HepG2 (cell line): ENCODE results near the gene NFKBIL1. TPM values are rescaled to one million over a fixed set of nuclear protein-coding genes. Genes with fewer than 3 reads are reported as not detected.

Experiments used
- ELF3 ChIP-seq: IDR thresholded peaks from 2 replicates; pipeline ENCODE4 v1.6.1; 2016; ENCODE audit warnings: missing genetic modification reagents, missing compliant biosample characterization
- GABPA ChIP-seq, 2 experiments: IDR thresholded peaks; 2 replicates each; pipeline ENCODE4 v1.6.1; 2011 to 2016; ENCODE audit warnings: low read depth in 2 of 2, low read length in 1 of 2, missing biosample characterization in 1 of 2, missing genetic modification characterization in 1 of 2
- HCFC1 ChIP-seq: fragments of 150-350 bp; IDR thresholded peaks from 2 replicates; pipeline ENCODE4 v1.6.1; 2014; ENCODE audit warnings: low read depth, low read length
- JUN ChIP-seq: sonication (generic); formaldehyde crosslinking; IDR thresholded peaks from 2 replicates; pipeline ENCODE4 v1.4.0; 2020; ENCODE audit warnings: mild to moderate bottlenecking, missing genetic modification reagents
- PAXIP1 ChIP-seq: sonication (generic); formaldehyde crosslinking; conservative IDR thresholded peaks from 2 replicates; pipeline ENCODE4 v1.4.0; 2020; ENCODE audit warnings: mild to moderate bottlenecking, missing genetic modification reagents, moderate library complexity
- PHF21A ChIP-seq: sonication (generic); formaldehyde crosslinking; IDR thresholded peaks from 2 replicates; pipeline ENCODE4 v1.5.0; 2020; ENCODE audit warnings: mild to moderate bottlenecking, missing genetic modification reagents
- RARA ChIP-seq: IDR thresholded peaks from 2 replicates; pipeline ENCODE4 v1.6.1; 2016; ENCODE audit warnings: missing genetic modification reagents, missing compliant biosample characterization
- polyA plus RNA-seq, 8 experiments: library from polyadenylated mRNA; depleted of rRNA in 3 of 8; stranded (reverse) in 7 of 8; unstranded in 1 of 8; fragments of >200 nt; fragmentation: Illumina TruSeq in 4 of 8; extraction: Trizol in 4 of 8; gene quantifications; 2 replicates each; pipeline versions ENCODE4 v1.2.1 to v1.2.3, GENCODE V29; 2011 to 2016; ENCODE audit warnings: low read depth in 4 of 8, missing spikeins in 1 of 8, mixed read lengths in 1 of 8; ENCODE audit not compliant: insufficient read depth in 1 of 8
- total RNA-seq, 5 experiments: library from RNA; depleted of rRNA; stranded (reverse); fragments of >200 nt; fragmentation: Illumina TruSeq; extraction: Trizol; gene quantifications; 2 replicates each; pipeline ENCODE4 v1.2.3, GENCODE V29; 2016; ENCODE audit warnings: low read depth in 1 of 5
- TF ChIP-seq, protein P1 (sequence below): sonication (generic); formaldehyde crosslinking; IDR thresholded peaks from 2 replicates; pipeline ENCODE4 v1.5.1; 2020; ENCODE audit warnings: mild to moderate bottlenecking, missing genetic modification reagents, moderate library complexity
- TF ChIP-seq, protein P2 (sequence below): IDR thresholded peaks from 2 replicates; pipeline ENCODE4 v1.6.1; 2016; ENCODE audit warnings: mild to moderate bottlenecking

Gene NFKBIL1
- total and polyA plus RNA-seq, 2 of the 13 experiments (the other 11 are each of a cell fraction or from before 2014, with no cell fraction given): 9.7 to 19.5 TPM

DNA sequence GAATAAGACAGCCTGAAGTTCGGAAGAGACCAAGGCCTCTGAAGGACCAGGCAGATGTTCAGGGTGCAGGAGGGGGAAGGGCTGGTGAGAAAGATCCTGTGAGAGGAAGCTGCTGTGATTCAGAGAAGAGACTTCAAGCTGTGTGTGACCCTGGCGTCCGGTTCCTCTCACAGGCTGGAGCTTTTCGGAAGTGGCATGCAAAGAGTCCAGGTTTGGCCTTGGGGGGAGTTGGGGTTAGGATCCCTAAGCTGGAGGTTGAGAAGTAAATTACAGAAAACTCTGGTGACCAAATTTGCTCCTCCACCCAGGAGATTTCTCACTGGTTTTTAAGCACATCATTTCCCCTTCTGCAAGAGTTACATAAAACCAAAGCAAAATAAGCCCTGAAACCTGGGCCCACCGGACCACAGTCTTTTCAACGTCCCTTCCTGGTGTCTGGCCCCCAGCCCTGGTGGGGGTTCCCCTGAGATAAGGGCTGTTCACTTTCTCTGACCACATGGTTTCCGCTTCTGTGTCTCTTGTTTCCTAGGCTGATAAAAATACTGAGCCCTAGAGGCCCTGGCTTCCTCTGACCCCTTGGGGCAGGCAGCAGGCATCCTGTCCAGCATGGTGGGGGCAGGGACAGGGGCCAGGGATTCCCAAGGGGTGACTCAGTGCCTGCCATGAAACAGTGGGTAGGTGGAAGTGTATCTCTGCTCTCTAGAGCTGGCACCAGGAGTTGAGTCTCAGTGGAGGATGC is 12.7 kb downstream of the NFKBIL1 start (continued):
- TF ChIP-seq, protein P1, sequence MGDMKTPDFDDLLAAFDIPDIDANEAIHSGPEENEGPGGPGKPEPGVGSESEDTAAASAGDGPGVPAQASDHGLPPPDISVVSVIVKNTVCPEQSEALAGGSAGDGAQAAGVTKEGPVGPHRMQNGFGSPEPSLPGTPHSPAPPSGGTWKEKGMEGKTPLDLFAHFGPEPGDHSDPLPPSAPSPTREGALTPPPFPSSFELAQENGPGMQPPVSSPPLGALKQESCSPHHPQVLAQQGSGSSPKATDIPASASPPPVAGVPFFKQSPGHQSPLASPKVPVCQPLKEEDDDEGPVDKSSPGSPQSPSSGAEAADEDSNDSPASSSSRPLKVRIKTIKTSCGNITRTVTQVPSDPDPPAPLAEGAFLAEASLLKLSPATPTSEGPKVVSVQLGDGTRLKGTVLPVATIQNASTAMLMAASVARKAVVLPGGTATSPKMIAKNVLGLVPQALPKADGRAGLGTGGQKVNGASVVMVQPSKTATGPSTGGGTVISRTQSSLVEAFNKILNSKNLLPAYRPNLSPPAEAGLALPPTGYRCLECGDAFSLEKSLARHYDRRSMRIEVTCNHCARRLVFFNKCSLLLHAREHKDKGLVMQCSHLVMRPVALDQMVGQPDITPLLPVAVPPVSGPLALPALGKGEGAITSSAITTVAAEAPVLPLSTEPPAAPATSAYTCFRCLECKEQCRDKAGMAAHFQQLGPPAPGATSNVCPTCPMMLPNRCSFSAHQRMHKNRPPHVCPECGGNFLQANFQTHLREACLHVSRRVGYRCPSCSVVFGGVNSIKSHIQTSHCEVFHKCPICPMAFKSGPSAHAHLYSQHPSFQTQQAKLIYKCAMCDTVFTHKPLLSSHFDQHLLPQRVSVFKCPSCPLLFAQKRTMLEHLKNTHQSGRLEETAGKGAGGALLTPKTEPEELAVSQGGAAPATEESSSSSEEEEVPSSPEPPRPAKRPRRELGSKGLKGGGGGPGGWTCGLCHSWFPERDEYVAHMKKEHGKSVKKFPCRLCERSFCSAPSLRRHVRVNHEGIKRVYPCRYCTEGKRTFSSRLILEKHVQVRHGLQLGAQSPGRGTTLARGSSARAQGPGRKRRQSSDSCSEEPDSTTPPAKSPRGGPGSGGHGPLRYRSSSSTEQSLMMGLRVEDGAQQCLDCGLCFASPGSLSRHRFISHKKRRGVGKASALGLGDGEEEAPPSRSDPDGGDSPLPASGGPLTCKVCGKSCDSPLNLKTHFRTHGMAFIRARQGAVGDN (CRISPR knock-in tag): peak; percentile 37
- TF ChIP-seq HCFC1: no peak
- TF ChIP-seq RARA (CRISPR knock-in tag): peak; percentile 42; the same call in 1 of the 2 replicates
- TF ChIP-seq PAXIP1 (CRISPR knock-in tag): 0 out of 2 replicates have a peak, but pooled peaks have one; percentile 14
- peak; percentile 67 for TF ChIP-seq JUN (CRISPR knock-in tag)
- TF ChIP-seq GABPA (IDR thresholded peaks at IDR 0.05; ENCODE audit: low read depth, low read length): no peak
- peak; percentile 43 for TF ChIP-seq GABPA (CRISPR knock-in tag; IDR thresholded peaks at IDR 0.05; ENCODE audit: low read depth)
- 0 out of 2 replicates have a peak, but pooled peaks have one; percentile 18 for TF ChIP-seq ELF3 (CRISPR knock-in tag)
- TF ChIP-seq PHF21A (CRISPR knock-in tag): no peak
- TF ChIP-seq, protein P2, sequence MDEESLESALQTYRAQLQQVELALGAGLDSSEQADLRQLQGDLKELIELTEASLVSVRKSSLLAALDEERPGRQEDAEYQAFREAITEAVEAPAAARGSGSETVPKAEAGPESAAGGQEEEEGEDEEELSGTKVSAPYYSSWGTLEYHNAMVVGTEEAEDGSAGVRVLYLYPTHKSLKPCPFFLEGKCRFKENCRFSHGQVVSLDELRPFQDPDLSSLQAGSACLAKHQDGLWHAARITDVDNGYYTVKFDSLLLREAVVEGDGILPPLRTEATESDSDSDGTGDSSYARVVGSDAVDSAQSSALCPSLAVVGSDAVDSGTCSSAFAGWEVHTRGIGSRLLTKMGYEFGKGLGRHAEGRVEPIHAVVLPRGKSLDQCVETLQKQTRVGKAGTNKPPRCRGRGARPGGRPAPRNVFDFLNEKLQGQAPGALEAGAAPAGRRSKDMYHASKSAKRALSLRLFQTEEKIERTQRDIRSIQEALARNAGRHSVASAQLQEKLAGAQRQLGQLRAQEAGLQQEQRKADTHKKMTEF (CRISPR knock-in tag): 0 out of 2 replicates have a peak, but pooled peaks have one; percentile 31
